DND-41 (cell line): ENCODE results near the gene KRT6C.

ENCODE experiments used
- ATAC-seq: fragments of 200-7000 bp; cut with Tn5 transposase; 3 replicates; pipeline ENCODE4 v1.9.1; 2021; ENCODE audit warnings: low read depth; ENCODE audit not compliant: insufficient read depth
- DNase-seq: peaks from one replicate; pipeline ENCODE4 v3.0.0-alpha.2; 2020
- H2AFZ ChIP-seq: 2 replicates; pipeline ENCODE4 v1.6.0; 2012; ENCODE audit warnings: low read depth, low read length
- H3K27ac ChIP-seq: 2 replicates; pipeline ENCODE4 v1.5.1; 2012; ENCODE audit warnings: low read length, inconsistent platforms
- H3K27me3 ChIP-seq: fragments of 200-600 bp; sonication (generic); 2 replicates; pipeline ENCODE4 v1.6.0; 2012; ENCODE audit warnings: low read length, mild to moderate bottlenecking, inconsistent platforms; ENCODE audit not compliant: insufficient read depth, poor library complexity
- H3K36me3 ChIP-seq: 2 replicates; pipeline ENCODE4 v1.5.1; 2012; ENCODE audit warnings: low read length, inconsistent platforms; ENCODE audit not compliant: insufficient read depth
- H3K4me1 ChIP-seq: 2 replicates; pipeline ENCODE4 v1.5.1; 2012; ENCODE audit warnings: mild to moderate bottlenecking, low read length; ENCODE audit not compliant: insufficient read depth
- H3K4me2 ChIP-seq: 2 replicates; pipeline ENCODE4 v1.6.0; 2012; ENCODE audit warnings: mild to moderate bottlenecking, moderate library complexity, low read length, inconsistent platforms; ENCODE audit not compliant: insufficient read depth
- H3K4me3 ChIP-seq, 2 experiments: fragments of 200-600 bp in 1 of 2; shearing (Covaris generic) in 1 of 2; 2 replicates each; pipeline ENCODE4 v1.5.1; 2012 to 2016; ENCODE audit warnings: inconsistent platforms in 2 of 2, low read length in 2 of 2, mild to moderate bottlenecking in 2 of 2, low read depth in 1 of 2, moderate library complexity in 1 of 2
- H3K79me2 ChIP-seq: 2 replicates; pipeline ENCODE4 v1.6.0; 2012; ENCODE audit warnings: low read length, inconsistent platforms; ENCODE audit not compliant: insufficient read depth
- H3K9ac ChIP-seq: 2 replicates; pipeline ENCODE4 v1.6.0; 2012; ENCODE audit warnings: low read depth, mild to moderate bottlenecking, inconsistent platforms, low read length, moderate library complexity
- H3K9me3 ChIP-seq: 2 replicates; pipeline ENCODE4 v1.5.1; 2012; ENCODE audit warnings: low read length, moderate library complexity, mild to moderate bottlenecking, inconsistent platforms; ENCODE audit not compliant: insufficient read depth, severe bottlenecking
- H4K20me1 ChIP-seq: 2 replicates; pipeline ENCODE4 v1.6.0; 2012; ENCODE audit warnings: low read length; ENCODE audit not compliant: insufficient read depth
- CTCF ChIP-seq: IDR thresholded peaks from 2 replicates; pipeline ENCODE4 v1.5.1; 2012; ENCODE audit warnings: borderline replicate concordance, low read length, moderate library complexity, mild to moderate bottlenecking; ENCODE audit not compliant: poor library complexity, severe bottlenecking; ENCODE audit errors: extremely low read depth
- EZH2 ChIP-seq: IDR thresholded peaks from 3 replicates; pipeline ENCODE4 v1.6.1; 2012; ENCODE audit warnings: borderline replicate concordance, low read depth, mild to moderate bottlenecking, moderate library complexity, low read length, inconsistent platforms; ENCODE audit not compliant: severe bottlenecking

Gene KRT6C

GRCh38 chr12:52436000-52436827 lies 37.4 kb downstream of the KRT6C start:
- no peak for TF ChIP-seq EZH2
- H3K4me3 ChIP-seq, result no peak overlapping the region
- H3K9me3 ChIP-seq, result no peaks in the 10 kb centered on the region
- H3K4me1 ChIP-seq, result no peaks in the 10 kb centered on the region
- no peaks in the 10 kb centered on the region for H3K79me2 ChIP-seq
- no peak overlapping the region for H3K4me2 ChIP-seq
- peaks cover under 1% of the 10 kb centered on the region for H3K27me3 ChIP-seq
- H3K9ac ChIP-seq, result no peak overlapping the region
- no peak overlapping the region for H2AFZ ChIP-seq
- H3K27ac ChIP-seq, result no peak overlapping the region
- DNase-seq, result no peak
- no peaks in the 10 kb centered on the region for H4K20me1 ChIP-seq
- H3K36me3 ChIP-seq, result no peaks in the 10 kb centered on the region
- ATAC-seq, result no peak

- no peak overlapping the region for H3K27ac ChIP-seq
- no peaks in the 10 kb centered on the region for H4K20me1 ChIP-seq
- H3K9ac ChIP-seq, result no peak overlapping the region
- TF ChIP-seq CTCF, result no peak
- no peak for TF ChIP-seq EZH2
- H3K27me3 ChIP-seq, result no peaks in the 10 kb centered on the region
- no peaks in the 10 kb centered on the region for H3K9me3 ChIP-seq
- no peaks in the 10 kb centered on the region for H3K36me3 ChIP-seq
- no peak overlapping the region for H2AFZ ChIP-seq
- H3K79me2 ChIP-seq, result no peaks in the 10 kb centered on the region
- DNase-seq (no peak), ATAC-seq (no peak)
- no peaks in the 10 kb centered on the region for H3K4me1 ChIP-seq
- no peak overlapping the region for H3K4me3 ChIP-seq
- no peak overlapping the region for H3K4me2 ChIP-seq
These were observed 38.0 kb downstream of the KRT6C start for GRCh38 chr12:52435659-52435999.

- ATAC-seq (no peak), DNase-seq (no peak)
- H3K36me3 ChIP-seq, result no peaks in the 10 kb centered on the region
- H3K4me2 ChIP-seq, result no peak overlapping the region
- no peaks in the 10 kb centered on the region for H3K4me1 ChIP-seq
- no peak overlapping the region for H3K4me3 ChIP-seq
- no peaks in the 10 kb centered on the region for H3K27me3 ChIP-seq
- no peaks in the 10 kb centered on the region for H3K9me3 ChIP-seq
- TF ChIP-seq EZH2 (no peak), CTCF (no peak)
- H3K27ac ChIP-seq, result no peak overlapping the region
- no peak overlapping the region for H2AFZ ChIP-seq
- 0 out of 2 replicates have a peak, but pooled peaks cover 2% of the 10 kb centered on the region for H4K20me1 ChIP-seq
- no peaks in the 10 kb centered on the region for H3K79me2 ChIP-seq
- H3K9ac ChIP-seq, result no peak overlapping the region
These were observed 38.7 kb downstream of the KRT6C start for GRCh38 chr12:52434760-52435530.
